GM21737 (cell line): ENCODE measurements around the gene SRC.
A peak's percentile ranks its signal among the peaks of the same experiment; 100 is the strongest.
"Not testable (repeated sequence)": the region's sequence is repeated elsewhere in the genome, so short reads cannot be mapped to it uniquely, and the experiment has no call there.

Source experiments
- ATAC-seq: cut with Tn5 transposase; IDR thresholded peaks from one replicate; pipeline ENCODE4 v1.9.1; 2021; ENCODE audit warnings: mild to moderate bottlenecking, moderate library complexity; ENCODE audit not compliant: unreplicated experiment

Gene SRC

GRCh38 chr20:37362231-37362792 lies 16.4 kb downstream of the SRC start:
- ATAC-seq: no peak

DNA sequence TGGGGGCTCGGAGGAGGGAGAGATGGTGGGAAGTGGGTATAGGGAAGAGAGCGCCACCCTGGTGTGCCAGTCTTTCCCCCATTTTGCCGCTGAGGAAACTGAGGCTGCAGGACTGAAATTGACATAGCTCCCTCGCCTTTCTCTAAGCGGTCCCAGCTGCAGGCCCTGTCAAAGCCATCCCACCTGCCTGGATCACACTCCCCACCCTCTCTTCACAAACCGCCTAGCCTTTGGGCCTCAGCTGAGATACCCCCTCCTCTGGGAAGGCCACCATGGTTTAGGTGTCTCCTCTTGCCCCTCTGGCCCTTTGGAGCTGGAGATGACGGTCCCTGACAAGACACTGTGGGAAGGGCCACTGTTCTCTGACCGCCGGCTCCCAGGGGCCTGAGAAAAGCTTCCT lies 16.9 kb downstream of the SRC start:
- no peak for ATAC-seq

GRCh38 chr20:37363221-37364012 lies 17.5 kb downstream of the SRC start:
- no peak for ATAC-seq

DNA sequence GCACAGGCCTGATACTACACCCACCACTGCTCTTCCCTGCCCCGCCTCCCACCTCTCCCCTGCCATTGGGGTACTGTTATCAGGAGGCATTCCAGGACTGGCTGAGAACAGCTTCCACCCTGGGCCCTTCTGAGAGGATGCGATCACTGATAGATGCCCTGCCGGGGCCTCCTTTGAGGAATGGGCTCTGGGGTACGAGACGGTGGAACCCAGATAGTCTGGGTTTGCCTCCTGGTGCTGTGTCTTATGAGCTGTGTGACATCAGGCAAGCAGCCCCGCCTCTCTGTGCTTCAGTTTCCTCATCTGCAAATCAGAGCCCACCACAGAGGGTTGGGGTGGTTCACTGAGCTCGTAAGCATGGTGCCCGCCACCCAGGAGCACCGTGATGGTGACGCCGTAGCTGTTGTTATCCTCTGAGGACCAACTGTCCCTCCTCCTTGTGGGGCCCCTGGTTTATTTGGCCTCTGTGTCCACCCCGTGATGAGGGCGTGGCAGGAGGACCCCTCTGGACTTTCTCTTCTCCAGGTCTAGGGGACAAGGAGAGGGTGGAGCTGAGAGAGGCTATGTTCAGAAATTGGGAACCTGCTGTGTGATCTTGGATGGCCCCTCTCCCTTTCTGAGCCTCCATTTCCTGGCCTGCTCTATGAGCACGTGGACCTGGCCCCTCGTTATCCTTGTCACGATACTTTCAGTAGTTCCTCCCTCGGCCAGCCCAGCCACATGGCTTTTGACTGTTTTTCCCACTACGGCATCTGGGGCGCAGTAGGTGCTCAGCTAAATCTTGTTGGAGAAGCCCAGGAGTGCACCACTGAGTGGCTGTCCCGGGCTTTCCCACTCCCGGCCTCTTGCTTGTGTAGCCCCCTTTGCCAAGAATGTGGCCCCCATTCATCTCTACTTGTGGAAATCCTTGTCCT lies 18.3 kb downstream of the SRC start:
- no peak for ATAC-seq

- no peak for ATAC-seq
These were observed 19.0 kb downstream of the SRC start for GRCh38 chr20:37364927-37365272.

GRCh38 chr20:37365760-37366638 lies 20.1 kb downstream of the SRC start:
- ATAC-seq: peak; percentile 55

GRCh38 chr20:37366743-37367142 lies 20.8 kb downstream of the SRC start:
- ATAC-seq: peak; percentile 19

DNA sequence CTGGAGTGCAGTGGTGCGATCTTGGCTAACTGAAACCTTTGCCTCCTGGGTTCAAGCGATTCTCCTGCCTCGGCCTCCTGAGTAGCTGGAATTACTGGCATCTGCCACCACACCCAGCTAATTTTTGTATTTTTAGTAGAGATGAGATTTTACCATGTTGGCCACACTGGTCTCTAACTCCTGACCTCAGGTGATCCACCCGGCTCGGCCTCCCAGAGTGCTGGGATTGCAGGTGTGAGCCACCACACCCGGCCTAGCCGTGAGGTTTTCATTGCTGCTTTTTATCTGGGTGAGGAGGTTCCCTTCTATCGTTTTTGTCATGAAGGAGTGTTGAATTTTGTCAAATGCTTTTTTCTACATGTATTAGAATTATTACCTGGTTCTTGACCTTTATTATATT lies 23.9 kb downstream of the SRC start:
- no peak for ATAC-seq

GRCh38 chr20:37371845-37372244 lies 25.9 kb downstream of the SRC start:
- not testable (repeated sequence) for ATAC-seq

- no peak for ATAC-seq
These were observed 26.5 kb downstream of the SRC start for GRCh38 chr20:37372441-37372840.

DNA sequence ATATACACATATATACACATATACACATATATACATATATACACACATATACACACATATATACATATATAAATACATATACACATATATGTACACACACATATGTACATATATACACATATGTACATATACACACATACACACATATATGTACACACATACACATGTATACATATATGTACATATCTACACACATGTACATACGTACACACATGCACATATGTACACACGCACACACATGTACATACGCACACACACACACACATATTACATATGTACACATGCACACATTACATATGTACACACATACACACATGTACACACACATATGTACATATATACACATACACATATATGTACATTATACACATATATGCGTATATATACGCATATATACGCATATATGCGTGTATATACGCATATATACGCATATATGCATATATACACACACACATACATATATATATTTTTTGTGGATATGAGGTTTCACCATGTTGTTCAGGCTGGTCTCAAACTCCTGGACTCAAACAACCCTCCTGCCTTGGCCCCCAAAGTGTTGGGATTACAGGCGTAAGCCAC lies 27.2 kb downstream of the SRC start:
- no peak for ATAC-seq

- no peak for ATAC-seq
These were observed 29.3 kb downstream of the SRC start for GRCh38 chr20:37375227-37375626.

GRCh38 chr20:37376324-37376723 lies 30.4 kb downstream of the SRC start:
- no peak for ATAC-seq

DNA sequence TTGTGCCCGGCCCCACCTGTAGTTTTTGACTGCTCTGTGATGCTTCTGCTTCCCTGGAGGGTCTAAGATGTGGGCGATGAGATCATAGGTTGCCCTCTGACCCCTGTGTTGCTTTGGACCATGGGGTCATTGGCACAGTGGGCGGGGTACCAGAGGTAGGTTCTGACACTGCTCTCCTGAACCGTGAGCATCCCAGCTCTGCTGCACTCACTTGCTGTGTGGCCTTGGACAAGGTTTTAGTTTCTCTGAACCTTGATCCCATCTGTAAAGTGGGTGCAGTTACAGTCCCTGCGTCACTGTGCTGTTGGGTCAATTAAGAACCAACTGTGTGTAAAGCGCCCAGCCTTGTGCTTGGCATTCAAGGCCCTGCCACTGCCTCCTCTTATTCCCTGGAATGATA lies 30.9 kb downstream of the SRC start:
- no peak for ATAC-seq

DNA sequence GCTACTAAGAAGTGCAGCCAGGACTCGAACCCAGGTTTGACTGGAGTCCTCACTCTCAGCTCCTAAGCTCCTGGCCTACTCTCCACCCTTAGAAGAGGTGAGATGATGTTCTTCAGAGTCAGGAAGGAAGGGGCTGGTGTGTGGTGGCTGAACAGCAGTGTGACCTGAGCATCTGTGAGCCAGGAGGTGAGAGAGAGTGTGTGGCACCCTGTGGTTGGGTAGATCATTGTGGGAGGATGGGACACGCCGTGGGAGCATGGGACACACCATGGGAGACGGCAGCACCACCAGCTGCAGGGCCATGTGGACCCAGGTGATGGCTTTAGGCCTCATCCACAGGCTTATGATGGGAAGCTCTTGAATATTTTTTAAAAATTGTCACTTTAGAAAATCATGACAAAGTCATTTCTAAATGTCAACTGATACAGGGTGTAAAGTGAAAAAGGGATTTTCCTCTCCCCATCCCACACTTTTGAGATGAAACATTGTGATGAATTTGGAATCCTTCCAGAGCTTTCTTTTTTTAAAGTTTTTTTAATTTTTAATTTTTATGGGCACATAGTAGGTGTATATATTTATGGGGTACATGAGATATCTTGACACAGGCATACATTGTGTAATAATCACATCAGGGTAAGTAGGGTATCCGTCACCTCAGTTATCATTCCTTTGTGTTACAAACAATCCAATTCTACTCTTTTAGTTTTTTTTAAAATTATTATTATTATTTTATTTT lies 31.6 kb downstream of the SRC start:
- ATAC-seq: no peak

- ATAC-seq: no peak
These were observed 32.5 kb downstream of the SRC start for GRCh38 chr20:37378420-37378784.

DNA sequence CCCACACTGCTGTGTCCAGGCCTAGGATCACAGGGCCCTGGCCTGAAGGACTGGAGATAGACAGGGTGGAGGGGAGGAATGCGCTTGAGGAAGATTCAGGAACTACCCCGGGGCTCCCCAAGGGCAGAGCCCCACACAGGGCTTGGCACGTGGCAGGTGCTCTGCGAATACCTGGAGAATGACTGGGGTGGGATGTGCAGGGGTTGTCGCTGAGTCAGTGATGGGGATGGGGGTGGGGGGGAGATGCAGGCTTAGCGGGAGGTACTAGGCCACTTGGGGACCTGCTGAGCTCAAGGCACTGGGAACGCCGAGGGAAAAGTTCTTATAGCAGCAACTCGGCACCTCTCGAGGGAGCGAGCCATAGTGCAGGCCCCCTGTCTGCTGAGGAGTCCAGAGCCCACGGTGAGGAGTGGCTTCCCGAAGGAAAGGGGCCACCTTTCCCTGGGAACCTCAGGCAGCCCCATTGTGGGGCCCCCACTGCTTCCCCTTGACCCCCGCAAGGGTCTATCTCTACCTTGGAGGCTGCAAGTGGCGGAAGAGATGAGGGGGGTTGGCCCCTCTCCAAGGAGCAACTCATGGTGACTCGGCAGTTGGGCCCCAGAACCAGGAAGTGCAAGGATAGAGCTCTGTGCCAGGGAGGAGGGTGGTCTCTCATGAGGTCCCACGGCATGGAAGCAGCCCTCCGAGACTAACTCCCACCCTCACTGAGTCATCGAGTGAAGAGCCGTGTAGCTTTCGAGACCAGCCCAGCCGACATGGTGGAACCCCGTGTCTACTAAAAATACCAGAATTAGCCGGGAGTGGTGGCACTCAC lies 33.1 kb downstream of the SRC start:
- no peak for ATAC-seq

DNA sequence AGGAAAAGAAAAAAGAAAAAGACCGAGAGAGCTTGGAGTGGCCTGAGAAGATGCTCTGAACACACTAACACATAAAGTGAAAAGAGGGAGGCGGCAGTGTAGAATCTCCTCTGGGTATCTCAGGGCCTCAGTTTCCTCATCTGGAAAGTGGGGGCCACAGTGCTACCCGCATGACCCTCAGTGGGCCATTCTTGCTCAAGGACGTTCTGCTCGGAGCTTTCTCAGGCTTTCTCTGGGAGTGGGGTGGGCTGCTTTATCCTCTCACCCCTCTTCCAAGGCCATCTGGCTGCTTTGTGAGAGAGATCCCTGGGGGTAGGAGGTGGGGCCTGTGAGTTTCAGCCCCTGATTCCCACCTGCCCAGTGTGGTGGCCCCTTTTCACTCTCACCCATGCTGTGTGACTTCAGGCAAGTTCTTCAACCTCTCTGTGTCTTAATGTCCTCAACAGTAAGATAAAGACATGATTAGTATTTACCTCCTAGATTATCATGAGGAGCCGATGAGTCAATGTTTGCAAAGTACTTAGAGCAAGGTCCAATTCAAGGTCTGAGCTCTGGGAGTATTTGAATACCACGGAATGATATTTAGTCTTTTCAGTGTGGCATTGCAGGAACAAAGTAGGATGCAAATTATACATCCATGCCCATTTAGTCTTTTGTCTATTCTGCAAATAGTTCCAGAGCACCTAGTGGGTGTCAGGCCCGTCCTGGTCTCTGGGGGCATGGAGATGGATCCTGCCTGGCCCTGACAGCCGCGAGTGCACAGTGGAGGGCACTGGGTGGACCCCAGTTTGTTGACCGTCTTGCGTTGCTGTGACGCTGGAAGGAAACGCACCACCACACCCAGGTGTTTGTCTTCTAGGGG lies 34.3 kb downstream of the SRC start:
- no peak for ATAC-seq
